GM12865 (cell line): ENCODE results near the gene DUSP2.

Source experiments
- DNase-seq: peaks from one replicate; pipeline ENCODE4 v3.0.0; 2010; ENCODE audit warnings: low read depth
- H3K4me3 ChIP-seq: 2 replicates; pipeline ENCODE4 v1.5.1; 2011; ENCODE audit warnings: mild to moderate bottlenecking, low read depth, low read length, control low read depth
- TF ChIP-seq, protein P1 (sequence below): IDR thresholded peaks from 2 replicates; pipeline ENCODE4 v1.5.1; 2011; ENCODE audit warnings: low read length, control low read depth, low read depth, inconsistent platforms; ENCODE audit not compliant: insufficient read depth; ENCODE audit errors: missing control alignments

The DUSP2 gene

DNA sequence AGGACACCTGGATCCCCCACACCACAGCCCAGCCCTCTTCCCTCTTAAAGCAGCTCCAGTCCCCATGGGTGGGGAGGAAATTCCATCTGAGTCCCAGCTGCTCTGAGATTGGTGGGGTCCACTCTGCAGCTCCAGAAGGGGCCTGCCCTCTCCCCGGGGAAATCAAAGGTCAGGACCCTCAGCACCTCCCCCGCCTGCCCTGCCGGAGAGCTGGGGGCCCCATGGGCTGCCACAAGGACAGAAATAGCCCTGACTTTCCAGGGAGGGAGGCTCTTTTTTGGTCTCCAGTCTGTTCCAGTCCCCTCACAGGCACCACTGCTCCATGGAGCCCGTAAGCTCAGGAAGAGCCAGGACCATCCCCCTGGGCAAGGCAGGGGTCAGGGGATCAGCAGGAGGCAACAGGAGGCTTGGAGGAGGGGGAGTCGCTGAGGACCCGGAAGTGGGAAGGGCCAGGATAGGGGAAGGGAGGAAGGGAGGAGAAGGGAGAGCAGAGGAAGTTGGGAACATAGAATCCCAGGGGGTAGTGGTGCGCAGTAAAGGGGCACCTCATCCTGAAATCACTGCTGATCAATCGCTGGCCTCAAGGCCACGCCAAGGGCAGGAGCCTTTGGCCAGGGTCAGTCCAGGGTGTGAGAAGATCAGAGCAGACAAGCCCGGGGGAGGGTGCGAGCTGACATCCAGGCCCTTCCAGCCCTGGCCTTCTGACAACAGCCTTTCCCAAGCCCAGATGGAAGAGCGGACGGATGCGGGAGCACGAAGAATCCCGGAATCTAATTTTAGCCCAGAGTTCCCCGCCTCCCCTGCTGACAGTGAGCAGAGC, 36.5 kb downstream of the DUSP2 start:
- TF ChIP-seq, protein P1, sequence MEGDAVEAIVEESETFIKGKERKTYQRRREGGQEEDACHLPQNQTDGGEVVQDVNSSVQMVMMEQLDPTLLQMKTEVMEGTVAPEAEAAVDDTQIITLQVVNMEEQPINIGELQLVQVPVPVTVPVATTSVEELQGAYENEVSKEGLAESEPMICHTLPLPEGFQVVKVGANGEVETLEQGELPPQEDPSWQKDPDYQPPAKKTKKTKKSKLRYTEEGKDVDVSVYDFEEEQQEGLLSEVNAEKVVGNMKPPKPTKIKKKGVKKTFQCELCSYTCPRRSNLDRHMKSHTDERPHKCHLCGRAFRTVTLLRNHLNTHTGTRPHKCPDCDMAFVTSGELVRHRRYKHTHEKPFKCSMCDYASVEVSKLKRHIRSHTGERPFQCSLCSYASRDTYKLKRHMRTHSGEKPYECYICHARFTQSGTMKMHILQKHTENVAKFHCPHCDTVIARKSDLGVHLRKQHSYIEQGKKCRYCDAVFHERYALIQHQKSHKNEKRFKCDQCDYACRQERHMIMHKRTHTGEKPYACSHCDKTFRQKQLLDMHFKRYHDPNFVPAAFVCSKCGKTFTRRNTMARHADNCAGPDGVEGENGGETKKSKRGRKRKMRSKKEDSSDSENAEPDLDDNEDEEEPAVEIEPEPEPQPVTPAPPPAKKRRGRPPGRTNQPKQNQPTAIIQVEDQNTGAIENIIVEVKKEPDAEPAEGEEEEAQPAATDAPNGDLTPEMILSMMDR = no peak
- H3K4me3 ChIP-seq = no peak overlapping the region
- no peak for DNase-seq

GRCh38 chr2:96108151-96108540, 37.1 kb downstream of the DUSP2 start:
- TF ChIP-seq, protein P1 = no peak
- no peak for DNase-seq
- H3K4me3 ChIP-seq = no peak overlapping the region

DNA sequence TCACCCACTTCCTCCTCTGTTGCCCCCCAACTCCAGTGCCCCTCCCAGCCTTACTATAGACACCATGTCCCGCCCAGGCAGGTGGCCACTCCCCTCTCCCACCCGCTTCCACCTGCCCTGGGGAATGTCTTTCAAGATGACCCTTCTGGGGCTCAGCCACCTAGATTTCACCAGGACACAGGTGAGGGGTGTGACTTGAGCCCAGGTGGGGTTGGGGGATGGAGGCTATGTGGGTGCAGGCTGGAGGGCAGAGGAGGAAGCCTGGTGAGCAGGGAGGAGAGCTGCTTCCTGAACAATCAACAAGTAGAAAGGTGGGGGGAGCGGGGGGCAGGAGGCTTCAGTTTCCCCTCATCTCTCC, 37.6 kb downstream of the DUSP2 start:
- no peak for DNase-seq
- no peak overlapping the region for H3K4me3 ChIP-seq
- TF ChIP-seq, protein P1 = no peak

DNA sequence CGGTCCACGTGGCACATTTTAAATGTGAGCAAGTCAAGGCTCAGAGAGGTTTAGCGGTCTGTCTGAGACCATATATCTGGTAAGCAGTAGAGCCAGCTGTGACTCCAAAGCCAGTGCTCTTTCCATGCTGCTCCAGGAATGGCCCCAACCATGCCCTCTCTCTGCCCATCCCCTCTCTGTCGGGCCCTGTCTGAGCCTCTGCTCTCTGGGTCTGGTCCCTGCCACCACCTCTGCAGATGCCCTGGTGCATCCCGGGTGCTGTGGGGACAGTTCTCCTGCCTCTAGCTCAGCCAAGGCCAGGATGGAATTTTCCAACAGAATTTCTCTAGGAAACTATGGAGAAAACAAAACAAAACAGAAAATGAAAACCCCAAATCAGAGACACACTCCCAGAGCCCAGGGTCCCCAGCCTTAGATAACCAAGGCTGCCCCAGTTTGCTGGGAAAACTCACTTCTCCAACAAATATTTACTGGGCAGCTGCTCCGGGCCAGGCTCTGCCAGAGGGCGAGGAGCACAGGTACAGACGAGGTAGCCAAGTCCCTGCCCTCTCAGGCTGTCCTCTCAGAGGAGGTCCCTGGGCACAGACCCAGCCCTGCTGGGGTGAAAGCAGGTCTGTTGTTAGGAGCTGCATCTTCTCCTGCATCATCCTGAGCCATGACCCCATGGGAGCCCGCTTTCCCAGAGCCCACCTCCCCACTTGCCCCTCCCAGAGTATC, 38.1 kb downstream of the DUSP2 start:
- TF ChIP-seq, protein P1 = no peak
- no peak overlapping the region for H3K4me3 ChIP-seq
- no peak for DNase-seq

GRCh38 chr2:96105994-96106715, 39.1 kb downstream of the DUSP2 start:
- no peak overlapping the region for H3K4me3 ChIP-seq
- TF ChIP-seq, protein P1 = no peak
- DNase-seq = no peak

GRCh38 chr2:96105152-96105915, 39.9 kb downstream of the DUSP2 start:
- TF ChIP-seq, protein P1 = no peak
- H3K4me3 ChIP-seq = no peak overlapping the region
- no peak for DNase-seq
